Measurements from ENCODE around the gene AP1M1. TPM values are rescaled to one million over a fixed set of nuclear protein-coding genes. Genes with fewer than 3 reads are reported as not detected.

Gene AP1M1
- polyA plus RNA-seq, 3 donors, result 103 to 134 (median 133) TPM

GRCh38 chr19:16285769-16286498 is 88.2 kb downstream of the AP1M1 start:
- intact Hi-C loops (cut with micrococcal nuclease), result loop anchor here (5.0 kb wide), 1 partner anchor 39 kb away; no protein-coding TSS in a partner anchor
- Histone ChIP-seq H3K4me2 (replicated peaks; ENCODE audit: extremely low read depth, low read length, poor library complexity, severe bottlenecking) (peak overlapping the region; percentile 66), H3K36me3 (replicated peaks in 1 of 2; ENCODE audit: control insufficient read depth in 1 of 2, insufficient read depth in 2 of 2, low read length in 2 of 2) (no peaks in the 10 kb centered on the region), H3K27ac (ENCODE audit: low read depth in 1 of 2, low read length in 2 of 2) (peak overlapping the region; percentile 92 to 93), H3K9ac (ENCODE audit: insufficient read depth, low read length, poor library complexity, severe bottlenecking) (peak overlapping the region; percentile 66), H3K79me2 (ENCODE audit: insufficient read depth, low read length) (no peaks in the 10 kb centered on the region), H3K9me3 (replicated peaks in 1 of 2; ENCODE audit: control insufficient read depth in 1 of 2, insufficient read depth in 1 of 2, low read length in 2 of 2) (no peaks in the 10 kb centered on the region), H2AFZ (ENCODE audit: insufficient read depth, low read depth, low read length, poor library complexity, severe bottlenecking) (peak overlapping the region; percentile 75), H3K4me1 (ENCODE audit: control insufficient read depth in 1 of 2, insufficient read depth in 2 of 2, low read length in 2 of 2) (peaks cover 62 to 67% of the 10 kb centered on the region in 2 donors), H3K27me3 (ENCODE audit: control insufficient read depth in 2 of 2, insufficient read depth in 2 of 2, low read length in 2 of 2) (no peaks in the 10 kb centered on the region), H3K4me3 (replicated peaks in 1 of 3; ENCODE audit: low read depth in 2 of 3, low read length in 3 of 3) (peak overlapping the region; percentile 0 to 68 (median 17)), H4K20me1 (ENCODE audit: insufficient read depth, low read length) (no peaks in the 10 kb centered on the region)
- Mint-ChIP-seq H3K4me1 (peaks cover 64% of the 10 kb centered on the region), H3K4me3 (peak overlapping the region; percentile 65 to 83), H3K27me3 (ENCODE audit: low read depth in 3 of 3) (peaks cover 3 to 23% (median 8%) of the 10 kb centered on the region in 3 donors), H3K36me3 (peaks cover 0 to 1% of the 10 kb centered on the region in 2 donors), H3K9me3 (peaks cover 0 to 3% (median 0%) of the 10 kb centered on the region in 7 donors), H3K27ac (peak overlapping the region; percentile 97 to 99 (median 98))
- DNase-seq, result peak; percentile 58 to 86 (median 75)
- 7% methylated on average over 15 of the region's 22 CpGs for whole genome bisulfite sequencing (ENCODE audit: insufficient coverage)
- TF ChIP-seq CTCF (IDR thresholded peaks at IDR 0.05), result no peak

- Histone ChIP-seq H3K9ac (ENCODE audit: insufficient read depth, low read length, poor library complexity, severe bottlenecking) (no peak overlapping the region), H3K27me3 (ENCODE audit: control insufficient read depth in 2 of 2, insufficient read depth in 2 of 2, low read length in 2 of 2) (no peaks in the 10 kb centered on the region), H3K4me3 (replicated peaks in 1 of 3; ENCODE audit: low read depth in 2 of 3, low read length in 3 of 3) (no peak overlapping the region), H3K79me2 (ENCODE audit: insufficient read depth, low read length) (no peaks in the 10 kb centered on the region), H3K27ac (ENCODE audit: low read depth in 1 of 2, low read length in 2 of 2) (no peak overlapping the region), H2AFZ (ENCODE audit: insufficient read depth, low read depth, low read length, poor library complexity, severe bottlenecking) (no peak overlapping the region), H4K20me1 (ENCODE audit: insufficient read depth, low read length) (no peaks in the 10 kb centered on the region), H3K36me3 (replicated peaks in 1 of 2; ENCODE audit: control insufficient read depth in 1 of 2, insufficient read depth in 2 of 2, low read length in 2 of 2) (no peaks in the 10 kb centered on the region), H3K9me3 (replicated peaks in 1 of 2; ENCODE audit: control insufficient read depth in 1 of 2, insufficient read depth in 1 of 2, low read length in 2 of 2) (no peaks in the 10 kb centered on the region), H3K4me1 (ENCODE audit: control insufficient read depth in 1 of 2, insufficient read depth in 2 of 2, low read length in 2 of 2) (peaks cover 42 to 47% of the 10 kb centered on the region in 2 donors), H3K4me2 (replicated peaks; ENCODE audit: extremely low read depth, low read length, poor library complexity, severe bottlenecking) (no peak overlapping the region)
- 74% methylated on average over 8 of the region's 9 CpGs for WGBS (ENCODE audit: insufficient coverage)
- intact Hi-C loops (cut with micrococcal nuclease), result loop anchor here (5.0 kb wide), 1 partner anchor 41 kb away; no protein-coding TSS in a partner anchor
- TF ChIP-seq CTCF (IDR thresholded peaks at IDR 0.05), result no peak
- peaks cover 0 to 1% of the 10 kb centered on the region in 2 donors for H3K36me3 Mint-ChIP-seq
- DNase-seq, result no peak
- peaks cover 3 to 21% (median 8%) of the 10 kb centered on the region in 3 donors for H3K27me3 Mint-ChIP-seq (ENCODE audit: low read depth in 3 of 3)
- peaks cover 0 to 3% (median 0%) of the 10 kb centered on the region in 7 donors for H3K9me3 Mint-ChIP-seq
- H3K27ac Mint-ChIP-seq, result peak overlapping the region in 2 of 7 donors; percentile 19 to 55
- H3K4me1 Mint-ChIP-seq, result peaks cover 46% of the 10 kb centered on the region
- no peak overlapping the region for H3K4me3 Mint-ChIP-seq
Observed at GRCh38 chr19:16288544-16288943, 90.8 kb downstream of the AP1M1 start.
